Activated CD8-positive, alpha-beta memory T cell treated with anti-CD3 and anti-CD28 coated beads, Interleukin-2, amount 50 U/mL, for 4 hours (primary cell): Measurements from ENCODE around the gene HOXC9.

Source experiments
- DNase-seq: peaks from one replicate; pipeline ENCODE4 v3.0.0-alpha.2; 2020

Gene HOXC9

GRCh38 chr12:54042970-54043853, 43.3 kb downstream of the HOXC9 start:
- no peak for DNase-seq

DNA sequence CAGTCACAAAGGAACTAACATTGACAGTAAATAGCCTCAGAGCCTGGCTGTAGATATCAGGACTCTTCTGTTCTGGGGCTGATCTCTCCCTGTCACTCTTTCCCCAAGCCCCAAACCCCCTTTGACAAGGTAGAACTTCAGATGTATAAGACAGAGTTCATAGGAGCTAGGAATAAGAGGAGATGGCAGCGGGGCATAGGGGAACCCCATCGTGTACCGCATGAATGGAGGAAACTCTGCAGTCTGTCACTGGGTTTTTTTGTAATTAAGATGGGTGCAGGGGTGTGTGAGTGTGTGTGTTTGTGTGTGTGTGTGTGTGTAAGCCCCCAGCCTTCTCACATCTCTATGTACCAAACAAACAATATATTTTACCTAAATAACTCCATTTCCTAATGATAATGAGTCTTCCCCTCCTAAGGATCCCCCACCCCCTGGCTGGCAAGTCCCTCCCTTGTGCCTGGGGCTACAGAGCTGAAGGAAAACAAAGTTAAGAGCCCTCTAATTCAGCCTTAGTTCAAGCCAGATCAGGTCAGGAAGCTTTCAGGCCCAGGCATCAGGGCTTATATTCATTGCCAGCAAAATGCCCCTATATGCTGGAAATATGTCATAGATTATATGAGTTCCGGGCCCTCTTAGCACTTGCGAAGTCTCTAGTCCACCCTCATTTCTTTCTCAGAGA, 44.6 kb downstream of the HOXC9 start:
- DNase-seq = no peak

DNA sequence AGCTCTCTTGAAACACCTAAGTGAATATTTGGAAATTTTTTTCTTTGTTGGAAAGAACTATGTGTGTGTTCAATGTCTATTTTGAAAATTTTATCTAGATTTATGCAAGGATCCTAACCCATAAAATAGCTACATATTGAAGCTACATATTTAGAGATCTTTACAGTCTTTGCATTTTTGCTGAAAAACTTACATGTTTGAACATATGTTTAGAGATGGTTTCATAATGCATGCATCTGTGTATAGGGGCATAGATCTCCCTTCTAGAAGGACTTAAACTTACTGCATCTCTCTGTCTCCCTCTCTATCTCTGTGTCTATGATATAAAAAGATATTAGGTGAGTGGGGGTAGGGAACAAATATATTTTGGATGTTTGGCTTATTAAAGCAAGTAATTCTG, 45.4 kb downstream of the HOXC9 start:
- DNase-seq = no peak

- DNase-seq = no peak
Measured at GRCh38 chr12:54045868-54046521, 46.0 kb downstream of the HOXC9 start.

- no peak for DNase-seq
Measured at GRCh38 chr12:54046809-54047159, 46.8 kb downstream of the HOXC9 start.

DNA sequence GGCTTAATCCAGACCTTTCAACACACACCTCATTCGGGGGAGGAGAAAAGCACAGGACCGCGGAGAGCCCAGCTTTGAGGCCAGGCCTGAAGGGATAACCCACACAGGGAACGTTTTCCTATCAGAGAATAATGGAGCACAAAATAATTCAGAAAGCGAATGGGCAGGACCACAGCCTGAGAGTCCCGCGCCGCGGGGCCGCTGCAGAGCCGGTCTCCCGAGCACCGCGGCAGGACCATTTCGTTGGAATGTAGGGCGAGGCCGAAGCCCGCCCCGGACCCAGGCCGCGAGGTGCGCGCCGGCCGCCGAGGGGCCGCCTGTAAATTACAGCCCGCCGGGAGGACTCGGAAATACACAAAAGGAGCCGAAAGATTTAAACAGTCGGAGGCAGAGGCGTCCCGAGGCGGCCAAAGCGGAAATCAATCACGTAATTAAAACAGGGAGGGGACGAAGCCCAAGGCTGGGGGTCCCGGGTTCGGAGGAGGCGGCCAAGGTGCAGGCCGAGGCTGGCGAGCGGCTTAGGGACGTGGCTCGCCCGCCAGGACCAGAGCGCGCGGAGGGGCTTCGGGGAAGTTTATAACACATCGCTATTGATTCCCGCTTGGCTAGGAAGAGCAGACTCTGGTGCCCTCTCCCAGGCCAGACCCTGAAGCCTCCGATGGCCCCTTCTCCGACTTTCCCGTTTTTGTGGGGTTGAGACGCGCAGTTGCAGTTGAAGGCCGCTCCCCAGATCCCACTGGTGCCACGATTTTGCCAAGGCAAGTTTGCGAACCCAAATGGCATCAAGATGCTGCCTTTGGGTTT, 47.4 kb downstream of the HOXC9 start:
- no peak for DNase-seq

- no peak for DNase-seq
Measured at GRCh38 chr12:54047964-54048303, 48.0 kb downstream of the HOXC9 start.

- no peak for DNase-seq
Measured at GRCh38 chr12:54048406-54049093, 48.6 kb downstream of the HOXC9 start.

DNA sequence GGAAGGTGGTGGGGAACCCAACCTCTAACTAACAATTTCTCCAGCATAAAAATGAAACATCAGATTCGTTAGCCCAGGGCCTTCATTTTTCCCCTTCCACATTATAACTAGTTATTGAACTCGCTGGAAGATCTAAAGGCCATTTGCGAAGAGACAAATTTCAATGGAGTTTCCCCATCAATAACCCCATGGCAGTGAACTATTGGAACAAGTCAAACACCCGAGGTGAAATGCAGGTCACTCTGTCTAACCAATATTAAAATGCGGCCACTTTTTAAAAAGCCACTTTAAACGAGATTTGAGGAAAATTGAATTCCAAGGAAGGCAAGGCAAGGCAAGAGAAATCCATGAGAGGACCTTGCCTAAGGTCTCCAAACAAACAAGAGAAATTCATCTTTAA, 49.1 kb downstream of the HOXC9 start:
- DNase-seq = no peak

DNA sequence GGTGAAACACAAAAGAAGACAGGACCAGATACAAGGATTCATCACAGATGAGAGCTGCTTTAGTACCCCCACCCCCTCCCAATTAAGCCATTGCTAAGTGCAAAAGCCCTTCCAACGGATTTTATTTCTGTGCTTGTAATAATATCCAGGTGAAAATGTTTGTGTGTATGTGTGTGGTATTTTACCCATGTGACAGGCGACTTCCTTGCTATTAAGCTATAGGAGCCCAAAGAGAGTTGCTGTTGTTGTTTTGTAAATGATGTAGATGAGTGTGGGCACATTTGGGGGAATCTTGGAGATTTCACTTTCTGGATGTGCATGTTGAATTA, 50.5 kb downstream of the HOXC9 start:
- no peak for DNase-seq

DNA sequence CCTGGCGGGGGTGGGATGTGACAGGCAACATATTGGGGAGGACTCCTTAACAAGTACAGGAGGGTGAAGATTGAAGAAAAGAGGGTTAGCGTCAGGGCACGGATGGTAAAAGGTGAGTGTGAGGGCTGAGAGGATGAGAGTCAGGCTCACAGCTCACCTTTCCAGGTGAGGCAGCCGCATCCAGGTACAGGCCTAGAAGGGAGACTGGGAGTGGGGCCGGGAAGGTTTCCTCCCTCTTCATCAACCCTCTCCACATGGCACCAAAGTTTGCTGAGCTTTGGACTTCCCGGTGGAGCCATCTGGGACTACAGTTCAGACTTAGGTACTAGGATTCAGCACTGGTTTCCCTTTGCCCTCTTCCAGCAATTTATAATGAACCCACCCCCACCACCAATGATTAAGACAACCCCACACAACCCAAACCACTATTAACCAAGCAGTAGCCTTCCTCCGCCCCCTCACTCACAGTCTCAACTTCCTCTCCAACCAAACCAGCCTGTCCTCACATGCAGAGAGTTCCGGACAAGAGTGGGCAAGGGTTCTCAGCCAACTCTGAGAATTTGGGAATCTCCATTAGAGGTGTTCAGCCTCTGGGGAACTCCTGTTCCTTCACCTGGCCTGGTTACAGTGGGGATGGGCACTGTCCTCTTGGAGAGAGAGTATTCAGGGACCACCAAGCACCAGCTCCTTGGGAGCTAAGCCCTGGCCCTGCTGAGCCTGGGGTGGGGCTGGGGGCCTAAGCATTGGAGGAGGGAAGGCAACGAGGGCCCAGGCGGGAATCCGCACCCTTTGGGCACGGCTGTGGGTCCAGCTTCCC, 51.3 kb downstream of the HOXC9 start:
- DNase-seq = no peak

DNA sequence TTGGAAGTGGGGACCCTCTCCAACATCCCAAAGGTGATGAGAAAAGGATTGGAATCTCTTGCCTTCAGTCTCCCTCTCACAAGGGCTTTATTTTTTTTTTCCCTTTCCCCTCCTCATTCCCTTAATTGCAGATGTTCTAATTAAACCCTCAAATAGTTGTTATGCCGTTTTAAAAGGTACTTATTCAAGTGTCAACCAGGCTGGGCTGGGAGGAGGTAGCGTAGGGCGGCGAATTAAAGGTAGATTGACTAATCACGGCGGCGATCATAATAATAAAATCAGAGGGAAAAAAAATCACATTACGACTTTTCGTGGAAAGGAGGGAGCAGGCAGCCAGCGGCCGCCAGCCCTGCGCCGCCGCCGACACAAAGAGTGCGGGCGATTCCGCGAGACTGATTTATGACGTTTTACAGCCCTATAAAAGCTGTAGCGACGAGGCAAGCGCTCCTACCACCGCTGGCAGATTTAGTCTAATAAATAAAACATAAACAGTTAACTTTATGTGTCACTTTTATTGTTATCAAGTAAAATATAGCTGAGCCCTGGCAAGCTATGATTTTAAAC, 52.0 kb downstream of the HOXC9 start:
- DNase-seq = no peak

DNA sequence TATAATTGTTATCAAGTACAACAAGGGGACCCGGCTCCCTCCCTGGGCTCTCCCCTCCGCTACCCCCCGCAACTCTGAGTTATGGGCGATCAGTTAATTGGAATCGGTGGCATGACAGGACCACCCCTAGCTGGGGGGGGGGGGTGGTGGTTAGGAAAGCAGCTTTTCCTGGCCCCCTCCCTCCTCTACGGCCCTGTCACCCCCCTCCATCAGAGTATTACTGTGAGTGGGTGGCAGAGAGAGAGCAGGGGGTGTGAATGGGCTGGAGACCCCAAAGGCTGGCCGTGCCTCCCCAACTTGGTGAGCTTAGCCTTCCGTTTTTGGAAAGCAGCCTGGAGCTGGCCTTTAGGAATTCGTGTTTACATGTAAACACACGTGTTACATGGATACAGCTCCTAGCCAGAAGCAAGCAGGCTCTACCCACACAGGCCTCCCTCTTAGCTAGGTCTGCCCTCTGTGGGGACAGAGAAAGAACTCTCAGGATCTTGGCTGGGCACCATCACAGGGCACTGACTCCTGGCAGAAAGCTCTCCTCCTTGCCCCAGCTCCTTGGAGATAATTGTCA, 52.6 kb downstream of the HOXC9 start:
- no peak for DNase-seq
